HG02571 (cell line): ENCODE data around the gene ATF6.
"Not testable (repeated sequence)": the region's sequence is repeated elsewhere in the genome, so short reads cannot be mapped to it uniquely, and the experiment has no call there.

Experiments used
- ATAC-seq: cut with Tn5 transposase; IDR thresholded peaks from one replicate; pipeline ENCODE4 v1.9.1; 2021; ENCODE audit warnings: mild to moderate bottlenecking, moderate library complexity; ENCODE audit not compliant: unreplicated experiment

ATF6 gene

GRCh38 chr1:161733526-161733925, 32.6 kb upstream of the ATF6 start:
- ATAC-seq: no peak

- no peak for ATAC-seq
Observed at GRCh38 chr1:161735837-161736236, 30.3 kb upstream of the ATF6 start.

- ATAC-seq: no peak
Observed at GRCh38 chr1:161736335-161736969, 29.7 kb upstream of the ATF6 start.

GRCh38 chr1:161737625-161738024, 28.5 kb upstream of the ATF6 start:
- no peak for ATAC-seq

GRCh38 chr1:161738627-161739287, 27.4 kb upstream of the ATF6 start:
- ATAC-seq: peak; percentile 64

GRCh38 chr1:161739865-161740566, 26.1 kb upstream of the ATF6 start:
- no peak for ATAC-seq

GRCh38 chr1:161740921-161741320, 25.2 kb upstream of the ATF6 start:
- no peak for ATAC-seq

- no peak for ATAC-seq
Observed at GRCh38 chr1:161743231-161743630, 22.9 kb upstream of the ATF6 start.

- ATAC-seq: no peak
Observed at GRCh38 chr1:161747801-161748200, 18.3 kb upstream of the ATF6 start.

GRCh38 chr1:161749509-161750407, 16.4 kb upstream of the ATF6 start, which contains the start of gene DUSP12:
Gene DUSP12 (plus strand): TSS chr1:161749786. CDS start chr1:161749802, 16 bp downstream.
- peak; percentile 97 for ATAC-seq

GRCh38 chr1:161763522-161764098, 2.5 kb upstream of the ATF6 start:
- ATAC-seq: no peak

GRCh38 chr1:161768461-161768860, 2.3 kb downstream of the ATF6 start:
- no peak for ATAC-seq

- no peak for ATAC-seq
Observed at GRCh38 chr1:161768986-161769672, 3.0 kb downstream of the ATF6 start.

GRCh38 chr1:161769673-161770045, 3.5 kb downstream of the ATF6 start:
- not testable (repeated sequence) for ATAC-seq

GRCh38 chr1:161770250-161770649, 4.1 kb downstream of the ATF6 start:
- no peak for ATAC-seq

- no peak for ATAC-seq
Observed at GRCh38 chr1:161771161-161771560, 5.0 kb downstream of the ATF6 start.

- no peak for ATAC-seq
Observed at GRCh38 chr1:161771973-161772372, 5.9 kb downstream of the ATF6 start.

- no peak for ATAC-seq
Observed at GRCh38 chr1:161772397-161772796, 6.3 kb downstream of the ATF6 start.

- no peak for ATAC-seq
Observed at GRCh38 chr1:161773791-161774190, 7.7 kb downstream of the ATF6 start.

GRCh38 chr1:161777261-161777660, 11.1 kb downstream of the ATF6 start:
- ATAC-seq: no peak
